MM.1S (cell line): Measurements from ENCODE around the gene OSBPL8.

ENCODE experiments used
- DNase-seq: peaks from one replicate; pipeline ENCODE4 v3.0.0-alpha.2; 2015
- H2AFZ ChIP-seq: fragments of 300-600 bp; sonication (generic); 2 replicates; pipeline ENCODE4 v1.6.0; 2016; ENCODE audit warnings: antibody characterized with exemption, low read length
- H3F3A ChIP-seq: fragments of 300-600 bp; sonication (generic); 2 replicates; pipeline ENCODE4 v1.6.1; 2016; ENCODE audit warnings: mild to moderate bottlenecking, antibody characterized with exemption, low read length, moderate library complexity, mixed read lengths; ENCODE audit not compliant: insufficient read depth
- H3K27ac ChIP-seq: fragments of 300-600 bp; sonication (generic); 2 replicates; pipeline ENCODE4 v1.5.1; 2016; ENCODE audit warnings: mild to moderate bottlenecking, low read length
- H3K27me3 ChIP-seq: fragments of 300-600 bp; sonication (generic); replicated peaks from 2 replicates; pipeline ENCODE4 v1.6.0; 2016; ENCODE audit warnings: low read length; ENCODE audit not compliant: insufficient read depth
- H3K36me3 ChIP-seq: fragments of 300-600 bp; sonication (generic); replicated peaks from 2 replicates; pipeline ENCODE4 v1.6.1; 2016; ENCODE audit warnings: mild to moderate bottlenecking, low read length, mixed read lengths; ENCODE audit not compliant: insufficient read depth
- H3K4me1 ChIP-seq: fragments of 300-600 bp; sonication (generic); 2 replicates; pipeline ENCODE4 v1.6.1; 2016; ENCODE audit warnings: low read length, mixed read lengths
- H3K4me2 ChIP-seq: fragments of 300-600 bp; sonication (generic); 2 replicates; pipeline ENCODE4 v1.6.0; 2016; ENCODE audit warnings: low read depth, low read length
- H3K4me3 ChIP-seq: fragments of 300-600 bp; sonication (generic); 2 replicates; pipeline ENCODE4 v1.5.1; 2016; ENCODE audit warnings: low read length, mixed read lengths
- H3K79me2 ChIP-seq: fragments of 300-600 bp; sonication (generic); 2 replicates; pipeline ENCODE4 v1.6.1; 2016; ENCODE audit warnings: mixed run types, low read length, mixed read lengths
- H3K9ac ChIP-seq: fragments of 300-600 bp; sonication (generic); 2 replicates; pipeline ENCODE4 v1.6.1; 2016; ENCODE audit warnings: low read length, mixed read lengths
- H3K9me2 ChIP-seq: fragments of 300-600 bp; sonication (generic); replicated peaks from 2 replicates; pipeline ENCODE4 v1.6.1; 2016; ENCODE audit warnings: mild to moderate bottlenecking, low read length, mixed read lengths; ENCODE audit not compliant: insufficient read depth
- H3K9me3 ChIP-seq: fragments of 300-600 bp; sonication (generic); replicated peaks from 2 replicates; pipeline ENCODE4 v1.6.1; 2016; ENCODE audit warnings: mild to moderate bottlenecking, low read length, mixed read lengths; ENCODE audit not compliant: insufficient read depth
- H4K20me1 ChIP-seq: fragments of 300-600 bp; sonication (generic); 2 replicates; pipeline ENCODE4 v1.6.1; 2016; ENCODE audit warnings: mild to moderate bottlenecking, low read length, moderate library complexity, mixed read lengths; ENCODE audit not compliant: insufficient read depth
- EZH2 ChIP-seq: fragments of 300-600 bp; sonication (generic); optimal IDR thresholded peaks from 2 replicates; pipeline ENCODE3; 2017; ENCODE audit warnings: low read depth, mild to moderate bottlenecking, antibody characterized with exemption, low read length, mixed read lengths
- EZH2phosphoT487 ChIP-seq: fragments of 300-600 bp; sonication (generic); IDR thresholded peaks from 2 replicates; pipeline ENCODE4 v1.6.1; 2018; ENCODE audit warnings: antibody characterized with exemption, low read length
- TF ChIP-seq, protein P1 (sequence below): fragments of 300-600 bp; sonication (generic); IDR thresholded peaks from 2 replicates; pipeline ENCODE4 v1.5.1; 2016; ENCODE audit warnings: antibody characterized with exemption, low read length, mixed read lengths

Gene OSBPL8

GRCh38 chr12:76489737-76490136 is 69.8 kb downstream of the OSBPL8 start:
- Histone ChIP-seq H3K79me2 (no peaks in the 10 kb centered on the region), H3K9me2 (no peaks in the 10 kb centered on the region), H2AFZ (no peak overlapping the region), H3K36me3 (no peaks in the 10 kb centered on the region; the same call in none of the 2 replicates), H3K9ac (no peak overlapping the region), H3K27me3 (no peaks in the 10 kb centered on the region), H3K9me3 (no peaks in the 10 kb centered on the region), H3K4me3 (no peak overlapping the region), H3K4me2 (no peak overlapping the region), H3F3A (no peaks in the 10 kb centered on the region), H4K20me1 (no peaks in the 10 kb centered on the region), H3K4me1 (no peaks in the 10 kb centered on the region), H3K27ac (no peak overlapping the region)
- no peak for DNase-seq
- TF ChIP-seq, protein P1, sequence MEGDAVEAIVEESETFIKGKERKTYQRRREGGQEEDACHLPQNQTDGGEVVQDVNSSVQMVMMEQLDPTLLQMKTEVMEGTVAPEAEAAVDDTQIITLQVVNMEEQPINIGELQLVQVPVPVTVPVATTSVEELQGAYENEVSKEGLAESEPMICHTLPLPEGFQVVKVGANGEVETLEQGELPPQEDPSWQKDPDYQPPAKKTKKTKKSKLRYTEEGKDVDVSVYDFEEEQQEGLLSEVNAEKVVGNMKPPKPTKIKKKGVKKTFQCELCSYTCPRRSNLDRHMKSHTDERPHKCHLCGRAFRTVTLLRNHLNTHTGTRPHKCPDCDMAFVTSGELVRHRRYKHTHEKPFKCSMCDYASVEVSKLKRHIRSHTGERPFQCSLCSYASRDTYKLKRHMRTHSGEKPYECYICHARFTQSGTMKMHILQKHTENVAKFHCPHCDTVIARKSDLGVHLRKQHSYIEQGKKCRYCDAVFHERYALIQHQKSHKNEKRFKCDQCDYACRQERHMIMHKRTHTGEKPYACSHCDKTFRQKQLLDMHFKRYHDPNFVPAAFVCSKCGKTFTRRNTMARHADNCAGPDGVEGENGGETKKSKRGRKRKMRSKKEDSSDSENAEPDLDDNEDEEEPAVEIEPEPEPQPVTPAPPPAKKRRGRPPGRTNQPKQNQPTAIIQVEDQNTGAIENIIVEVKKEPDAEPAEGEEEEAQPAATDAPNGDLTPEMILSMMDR, result no peak
- TF ChIP-seq EZH2, result no peak
- TF ChIP-seq EZH2phosphoT487, result no peak

- no peaks in the 10 kb centered on the region for H3F3A ChIP-seq
- no peak overlapping the region for H3K27ac ChIP-seq
- H3K36me3 ChIP-seq, result no peaks in the 10 kb centered on the region; the same call in none of the 2 replicates
- no peak for DNase-seq
- no peaks in the 10 kb centered on the region for H3K79me2 ChIP-seq
- no peak overlapping the region for H2AFZ ChIP-seq
- no peaks in the 10 kb centered on the region for H4K20me1 ChIP-seq
- no peak overlapping the region for H3K4me2 ChIP-seq
- no peaks in the 10 kb centered on the region for H3K9me3 ChIP-seq
- H3K9me2 ChIP-seq, result no peaks in the 10 kb centered on the region
- TF ChIP-seq, protein P1, result no peak
- TF ChIP-seq EZH2, result no peak
- no peak for TF ChIP-seq EZH2phosphoT487
- no peaks in the 10 kb centered on the region for H3K27me3 ChIP-seq
- no peak overlapping the region for H3K9ac ChIP-seq
- H3K4me3 ChIP-seq, result no peak overlapping the region
- no peaks in the 10 kb centered on the region for H3K4me1 ChIP-seq
Measured at GRCh38 chr12:76486011-76486410, 73.6 kb downstream of the OSBPL8 start.

DNA sequence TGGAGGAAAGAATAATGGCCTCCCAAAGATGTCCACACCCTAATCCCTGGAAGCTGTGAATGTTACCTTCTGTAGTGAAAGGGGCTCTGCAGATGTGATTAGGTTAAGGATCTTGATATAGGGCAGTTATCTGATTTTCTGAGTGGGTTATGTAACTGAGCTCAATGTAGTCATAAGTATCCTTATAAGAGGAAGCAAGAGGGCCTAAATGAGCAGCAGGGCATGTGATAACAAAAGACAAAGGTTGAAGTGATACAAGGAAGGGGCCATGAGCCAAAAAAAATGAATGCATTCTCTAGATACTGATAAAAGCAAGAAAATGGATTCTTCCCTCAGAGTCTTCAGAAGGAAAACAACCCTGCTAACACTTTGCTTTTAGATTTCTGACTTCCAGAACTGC is 78.8 kb downstream of the OSBPL8 start:
- no peak for DNase-seq
- Histone ChIP-seq H3K9ac (no peak overlapping the region), H2AFZ (no peak overlapping the region), H3K4me1 (no peaks in the 10 kb centered on the region), H3K27me3 (no peaks in the 10 kb centered on the region), H3F3A (no peaks in the 10 kb centered on the region), H3K79me2 (peaks cover 6% of the 10 kb centered on the region; the same call in 1 of the 2 replicates), H3K9me3 (no peaks in the 10 kb centered on the region), H3K27ac (no peak overlapping the region), H3K4me3 (no peak overlapping the region), H4K20me1 (no peaks in the 10 kb centered on the region), H3K36me3 (no peaks in the 10 kb centered on the region; the same call in 1 of the 2 replicates), H3K4me2 (no peak overlapping the region), H3K9me2 (no peaks in the 10 kb centered on the region)
- TF ChIP-seq, protein P1, result no peak
- no peak for TF ChIP-seq EZH2
- TF ChIP-seq EZH2phosphoT487, result no peak
